HEK293 (cell line): Measurements from ENCODE around the gene CABS1.

Experiments
- CTCF ChIA-PET: fragments of 350-600 bp; formaldehyde crosslinking; extraction: SDS; loops from one replicate; lab custom pipeline; 2021; ENCODE audit warnings: antibody characterized with exemption; lab: Yijun Ruan, JAX
- POLR2A ChIA-PET: fragments of 300-600 bp; formaldehyde crosslinking; extraction: SDS; loops from one replicate; lab custom pipeline; 2020; ENCODE audit warnings: antibody characterized with exemption, inconsistent platforms; lab: Yijun Ruan, JAX
- H3K27ac ChIP-seq: fragments of 200-500 bp; sonication (Bioruptor generic); 2 replicates; pipeline ENCODE4 v1.5.1; 2014; ENCODE audit warnings: low read depth, low read length, control low read depth, inconsistent platforms; ENCODE audit errors: extremely low read depth
- H3K36me3 ChIP-seq, 2 experiments: fragments of 200-500 bp in 1 of 2; sonication (Bioruptor generic) in 1 of 2; 1 replicate in 1 of 2; 2 replicates in 1 of 2; pipeline ENCODE4 v1.5.1; 2014 to 2017; ENCODE audit warnings: inconsistent platforms in 2 of 2, low read length in 2 of 2; ENCODE audit not compliant: control insufficient read depth in 2 of 2, insufficient read depth in 1 of 2
- H3K4me1 ChIP-seq: fragments of 200-500 bp; sonication (Bioruptor generic); 2 replicates; pipeline ENCODE4 v1.5.1; 2014; ENCODE audit warnings: mild to moderate bottlenecking, low read length, inconsistent platforms; ENCODE audit not compliant: control insufficient read depth, insufficient read depth
- H3K4me3 ChIP-seq: 2 replicates; pipeline ENCODE4 v1.5.1; 2011; ENCODE audit warnings: low read depth, mild to moderate bottlenecking, control low read depth, low read length, moderate library complexity
- H3K9me3 ChIP-seq: fragments of 200-500 bp; sonication (Bioruptor generic); 2 replicates; pipeline ENCODE4 v1.5.1; 2014; ENCODE audit warnings: low read depth, low read length, inconsistent platforms; ENCODE audit not compliant: control insufficient read depth, insufficient read depth
- ATF2 ChIP-seq: fragments of 450-650 bp; formaldehyde crosslinking; IDR thresholded peaks from 2 replicates; pipeline ENCODE4 v1.5.1; 2016; ENCODE audit warnings: missing biosample characterization, missing genetic modification characterization, low read depth
- KLF7 ChIP-seq: fragments of 450-650 bp; formaldehyde crosslinking; IDR thresholded peaks from 2 replicates; pipeline ENCODE4 v1.5.1; 2016; ENCODE audit warnings: missing biosample characterization, missing genetic modification characterization, borderline replicate concordance
- SCRT1 ChIP-seq: fragments of 450-650 bp; formaldehyde crosslinking; IDR thresholded peaks from 2 replicates; pipeline ENCODE4 v1.5.1; 2016; ENCODE audit warnings: missing biosample characterization, missing genetic modification characterization, borderline replicate concordance
- ZBTB21 ChIP-seq: fragments of 450-650 bp; formaldehyde crosslinking; IDR thresholded peaks from 2 replicates; pipeline ENCODE4 v1.5.1; 2017; ENCODE audit warnings: missing biosample characterization, missing genetic modification characterization
- ZBTB49 ChIP-seq: fragments of 450-650 bp; formaldehyde crosslinking; IDR thresholded peaks from 2 replicates; pipeline ENCODE4 v1.5.1; 2016; ENCODE audit warnings: missing biosample characterization, missing genetic modification characterization, low read depth
- ZFP3 ChIP-seq: fragments of 450-650 bp; formaldehyde crosslinking; IDR thresholded peaks from 2 replicates; pipeline ENCODE4 v1.5.1; 2016; ENCODE audit warnings: low read depth, missing biosample characterization, missing genetic modification characterization
- ZFP37 ChIP-seq: fragments of 450-650 bp; formaldehyde crosslinking; IDR thresholded peaks from 2 replicates; pipeline ENCODE4 v1.5.1; 2016; ENCODE audit warnings: missing biosample characterization, missing genetic modification characterization
- ZIC2 ChIP-seq: fragments of 450-650 bp; formaldehyde crosslinking; IDR thresholded peaks from 2 replicates; pipeline ENCODE4 v1.5.1; 2016; ENCODE audit warnings: missing biosample characterization, missing genetic modification characterization
- ZNF112 ChIP-seq: fragments of 450-650 bp; formaldehyde crosslinking; IDR thresholded peaks from 2 replicates; pipeline ENCODE4 v1.5.0; 2017; ENCODE audit warnings: missing biosample characterization, missing genetic modification characterization
- ZNF121 ChIP-seq: fragments of 450-650 bp; formaldehyde crosslinking; IDR thresholded peaks from 2 replicates; pipeline ENCODE4 v1.5.1; 2016; ENCODE audit warnings: missing biosample characterization, missing genetic modification characterization
- ZNF140 ChIP-seq: fragments of 450-650 bp; formaldehyde crosslinking; IDR thresholded peaks from 2 replicates; pipeline ENCODE4 v1.5.1; 2016; ENCODE audit warnings: missing biosample characterization, missing genetic modification characterization
- ZNF157 ChIP-seq: fragments of 450-650 bp; formaldehyde crosslinking; IDR thresholded peaks from 2 replicates; pipeline ENCODE4 v1.5.1; 2016; ENCODE audit warnings: missing biosample characterization, missing genetic modification characterization
- ZNF2 ChIP-seq: fragments of 450-650 bp; formaldehyde crosslinking; IDR thresholded peaks from 2 replicates; pipeline ENCODE4 v1.5.1; 2016; ENCODE audit warnings: missing biosample characterization, missing genetic modification characterization
- ZNF433 ChIP-seq: fragments of 450-650 bp; formaldehyde crosslinking; IDR thresholded peaks from 2 replicates; pipeline ENCODE4 v1.5.1; 2016; ENCODE audit warnings: missing biosample characterization, missing genetic modification characterization, low read depth
- ZNF549 ChIP-seq: fragments of 450-650 bp; IDR thresholded peaks from 2 replicates; pipeline ENCODE4 v1.5.1; 2018; ENCODE audit warnings: missing biosample characterization, missing genetic modification characterization, mild to moderate bottlenecking, inconsistent platforms, moderate library complexity
- ZNF571 ChIP-seq: fragments of 450-650 bp; formaldehyde crosslinking; IDR thresholded peaks from 2 replicates; pipeline ENCODE4 v1.5.0; 2017; ENCODE audit warnings: missing biosample characterization, missing genetic modification characterization
- ZNF621 ChIP-seq: fragments of 450-650 bp; formaldehyde crosslinking; IDR thresholded peaks from 2 replicates; pipeline ENCODE4 v1.5.1; 2017; ENCODE audit warnings: missing biosample characterization, missing genetic modification characterization
- ZNF629 ChIP-seq: fragments of 450-650 bp; formaldehyde crosslinking; IDR thresholded peaks from 2 replicates; pipeline ENCODE4 v1.5.1; 2017; ENCODE audit warnings: missing biosample characterization, missing genetic modification characterization
- ZNF670 ChIP-seq: fragments of 450-650 bp; formaldehyde crosslinking; IDR thresholded peaks from 2 replicates; pipeline ENCODE4 v1.5.1; 2016; ENCODE audit warnings: missing biosample characterization, missing genetic modification characterization, low read depth
- ZSCAN23 ChIP-seq: fragments of 450-650 bp; formaldehyde crosslinking; IDR thresholded peaks from 2 replicates; pipeline ENCODE4 v1.5.1; 2016; ENCODE audit warnings: missing biosample characterization, missing genetic modification characterization
- ZSCAN4 ChIP-seq: fragments of 450-650 bp; formaldehyde crosslinking; IDR thresholded peaks from 2 replicates; pipeline ENCODE4 v1.5.1; 2017; ENCODE audit warnings: missing biosample characterization, missing genetic modification characterization
- TF ChIP-seq, protein P1 (sequence below): fragments of 450-650 bp; formaldehyde crosslinking; IDR thresholded peaks from 2 replicates; pipeline ENCODE4 v1.5.1; 2016; ENCODE audit warnings: missing biosample characterization, missing genetic modification characterization
- TF ChIP-seq, protein P2 (sequence below): fragments of 450-650 bp; formaldehyde crosslinking; IDR thresholded peaks from 2 replicates; pipeline ENCODE4 v1.5.1; 2016; ENCODE audit warnings: missing biosample characterization, missing genetic modification characterization

Gene CABS1

DNA sequence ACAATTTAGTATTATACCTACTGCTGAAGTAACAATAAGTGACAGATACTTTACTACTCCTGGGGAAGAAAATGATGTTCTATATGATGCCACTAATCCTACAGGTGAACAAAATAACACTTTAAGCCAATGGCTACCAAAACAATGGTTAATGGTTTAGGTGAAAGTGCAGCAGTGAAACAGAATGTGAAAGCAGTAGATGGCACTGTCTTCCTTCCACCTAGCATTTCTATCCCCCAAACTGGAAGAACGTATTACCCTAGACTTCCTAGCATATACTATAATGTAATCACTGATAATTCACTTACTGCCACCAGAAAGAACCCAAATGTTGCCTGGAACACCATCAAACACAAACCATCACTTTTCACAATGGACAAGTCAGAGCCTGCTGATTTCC is 18.9 kb upstream of the CABS1 start:
- Histone ChIP-seq H3K36me3 (no peaks in the 10 kb centered on the region), H3K9me3 (no peaks in the 10 kb centered on the region)
- POLR2A ChIA-PET = no interaction called here
- no peak for TF ChIP-seq ZSCAN4 (tag by site-specific recombination)
- TF ChIP-seq ZBTB49 = no peak
- TF ChIP-seq, protein P1, sequence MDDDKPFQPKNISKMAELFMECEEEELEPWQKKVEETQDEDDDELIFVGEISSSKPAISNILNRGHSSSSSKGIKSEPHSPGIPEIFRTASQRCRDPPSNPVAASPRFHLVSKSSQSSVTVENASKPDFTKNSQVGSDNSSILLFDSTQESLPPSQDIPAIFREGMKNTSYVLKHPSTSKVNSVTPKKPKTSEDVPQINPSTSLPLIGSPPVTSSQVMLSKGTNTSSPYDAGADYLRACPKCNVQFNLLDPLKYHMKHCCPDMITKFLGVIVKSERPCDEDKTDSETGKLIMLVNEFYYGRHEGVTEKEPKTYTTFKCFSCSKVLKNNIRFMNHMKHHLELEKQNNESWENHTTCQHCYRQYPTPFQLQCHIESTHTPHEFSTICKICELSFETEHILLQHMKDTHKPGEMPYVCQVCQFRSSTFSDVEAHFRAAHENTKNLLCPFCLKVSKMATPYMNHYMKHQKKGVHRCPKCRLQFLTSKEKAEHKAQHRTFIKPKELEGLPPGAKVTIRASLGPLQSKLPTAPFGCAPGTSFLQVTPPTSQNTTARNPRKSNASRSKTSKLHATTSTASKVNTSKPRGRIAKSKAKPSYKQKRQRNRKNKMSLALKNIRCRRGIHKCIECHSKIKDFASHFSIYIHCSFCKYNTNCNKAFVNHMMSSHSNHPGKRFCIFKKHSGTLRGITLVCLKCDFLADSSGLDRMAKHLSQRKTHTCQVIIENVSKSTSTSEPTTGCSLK (tag by site-specific recombination) = no peak
- TF ChIP-seq, all 188 proteins: peak for 0
- H3K4me3 ChIP-seq = no peak overlapping the region
- H3K4me1 ChIP-seq = no peaks in the 10 kb centered on the region
- no peak overlapping the region for H3K27ac ChIP-seq
- CTCF ChIA-PET = no interaction called here

GRCh38 chr4:70326052-70326451 is 8.7 kb upstream of the CABS1 start:
- no peak overlapping the region for H3K4me3 ChIP-seq
- H3K4me1 ChIP-seq = no peaks in the 10 kb centered on the region
- TF ChIP-seq ZNF571 (tag by site-specific recombination) = no peak
- TF ChIP-seq ZNF629 = no peak
- TF ChIP-seq, all 188 proteins: peak for 0
- POLR2A ChIA-PET = no interaction called here
- H3K27ac ChIP-seq = no peak overlapping the region
- CTCF ChIA-PET = no interaction called here
- no peaks in the 10 kb centered on the region for H3K36me3 ChIP-seq
- no peaks in the 10 kb centered on the region for H3K9me3 ChIP-seq

- CTCF ChIA-PET = no interaction called here
- Histone ChIP-seq H3K27ac (no peak overlapping the region), H3K4me1 (no peaks in the 10 kb centered on the region), H3K36me3 (no peaks in the 10 kb centered on the region), H3K4me3 (no peak overlapping the region), H3K9me3 (no peaks in the 10 kb centered on the region)
- POLR2A ChIA-PET = no interaction called here
- TF ChIP-seq ZNF157 (no peak), ZNF112 (tag by site-specific recombination) (no peak), ATF2 (tag by site-specific recombination) (no peak), KLF7 (tag by site-specific recombination) (no peak), ZNF621 (no peak), ZBTB21 (tag by site-specific recombination) (no peak), ZNF140 (tag by site-specific recombination) (no peak), ZNF2 (tag by site-specific recombination) (no peak), ZSCAN23 (tag by site-specific recombination) (no peak), ZNF549 (no peak), ZNF670 (tag by site-specific recombination) (no peak), ZFP37 (no peak), ZIC2 (tag by site-specific recombination) (no peak), SCRT1 (no peak), ZNF121 (tag by site-specific recombination) (no peak), ZNF433 (no peak), ZFP3 (no peak)
- TF ChIP-seq, protein P2, sequence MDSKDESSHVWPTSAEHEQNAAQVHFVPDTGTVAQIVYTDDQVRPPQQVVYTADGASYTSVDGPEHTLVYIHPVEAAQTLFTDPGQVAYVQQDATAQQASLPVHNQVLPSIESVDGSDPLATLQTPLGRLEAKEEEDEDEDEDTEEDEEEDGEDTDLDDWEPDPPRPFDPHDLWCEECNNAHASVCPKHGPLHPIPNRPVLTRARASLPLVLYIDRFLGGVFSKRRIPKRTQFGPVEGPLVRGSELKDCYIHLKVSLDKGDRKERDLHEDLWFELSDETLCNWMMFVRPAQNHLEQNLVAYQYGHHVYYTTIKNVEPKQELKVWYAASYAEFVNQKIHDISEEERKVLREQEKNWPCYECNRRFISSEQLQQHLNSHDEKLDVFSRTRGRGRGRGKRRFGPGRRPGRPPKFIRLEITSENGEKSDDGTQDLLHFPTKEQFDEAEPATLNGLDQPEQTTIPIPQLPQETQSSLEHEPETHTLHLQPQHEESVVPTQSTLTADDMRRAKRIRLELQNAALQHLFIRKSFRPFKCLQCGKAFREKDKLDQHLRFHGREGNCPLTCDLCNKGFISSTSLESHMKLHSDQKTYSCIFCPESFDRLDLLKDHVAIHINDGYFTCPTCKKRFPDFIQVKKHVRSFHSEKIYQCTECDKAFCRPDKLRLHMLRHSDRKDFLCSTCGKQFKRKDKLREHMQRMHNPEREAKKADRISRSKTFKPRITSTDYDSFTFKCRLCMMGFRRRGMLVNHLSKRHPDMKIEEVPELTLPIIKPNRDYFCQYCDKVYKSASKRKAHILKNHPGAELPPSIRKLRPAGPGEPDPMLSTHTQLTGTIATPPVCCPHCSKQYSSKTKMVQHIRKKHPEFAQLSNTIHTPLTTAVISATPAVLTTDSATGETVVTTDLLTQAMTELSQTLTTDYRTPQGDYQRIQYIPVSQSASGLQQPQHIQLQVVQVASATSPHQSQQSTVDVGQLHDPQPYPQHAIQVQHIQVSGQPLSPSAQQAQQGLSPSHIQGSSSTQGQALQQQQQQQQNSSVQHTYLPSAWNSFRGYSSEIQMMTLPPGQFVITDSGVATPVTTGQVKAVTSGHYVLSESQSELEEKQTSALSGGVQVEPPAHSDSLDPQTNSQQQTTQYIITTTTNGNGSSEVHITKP (tag by site-specific recombination) = no peak
Observed at GRCh38 chr4:70336043-70336442, 1.3 kb downstream of the CABS1 start.
